Effector memory CD4-positive, alpha-beta T cell (primary cell): ENCODE measurements around the gene ILF3.

Experiments
- DNase-seq, 3 donors: peaks; one replicate each; pipeline ENCODE4 v3.0.0-alpha.2; 2020
- H3K27ac ChIP-seq: 2 replicates; pipeline ENCODE4 v1.7.0; 2013; ENCODE audit warnings: mild to moderate bottlenecking, low read length, moderate library complexity; ENCODE audit not compliant: insufficient read depth, poor library complexity, severe bottlenecking
- H3K27me3 ChIP-seq: replicated peaks from 2 replicates; pipeline ENCODE4 v1.7.0; 2013; ENCODE audit warnings: mild to moderate bottlenecking, low read length; ENCODE audit not compliant: insufficient read depth, control insufficient read depth, poor library complexity, severe bottlenecking
- H3K36me3 ChIP-seq: 2 replicates; pipeline ENCODE4 v1.7.0; 2013; ENCODE audit warnings: mild to moderate bottlenecking, low read length, moderate library complexity; ENCODE audit not compliant: control insufficient read depth, insufficient read depth
- H3K4me1 ChIP-seq: 2 replicates; pipeline ENCODE4 v1.7.0; 2013; ENCODE audit warnings: low read length, mild to moderate bottlenecking; ENCODE audit not compliant: control insufficient read depth, insufficient read depth, poor library complexity, severe bottlenecking
- H3K4me3 ChIP-seq: 2 replicates; pipeline ENCODE4 v1.7.0; 2013; ENCODE audit warnings: low read length, low read depth, mild to moderate bottlenecking; ENCODE audit not compliant: insufficient read depth, poor library complexity, severe bottlenecking
- H3K9me3 ChIP-seq: 2 replicates; pipeline ENCODE4 v1.7.0; 2013; ENCODE audit warnings: mild to moderate bottlenecking, low read length, moderate library complexity; ENCODE audit not compliant: control insufficient read depth

ILF3 gene

DNA sequence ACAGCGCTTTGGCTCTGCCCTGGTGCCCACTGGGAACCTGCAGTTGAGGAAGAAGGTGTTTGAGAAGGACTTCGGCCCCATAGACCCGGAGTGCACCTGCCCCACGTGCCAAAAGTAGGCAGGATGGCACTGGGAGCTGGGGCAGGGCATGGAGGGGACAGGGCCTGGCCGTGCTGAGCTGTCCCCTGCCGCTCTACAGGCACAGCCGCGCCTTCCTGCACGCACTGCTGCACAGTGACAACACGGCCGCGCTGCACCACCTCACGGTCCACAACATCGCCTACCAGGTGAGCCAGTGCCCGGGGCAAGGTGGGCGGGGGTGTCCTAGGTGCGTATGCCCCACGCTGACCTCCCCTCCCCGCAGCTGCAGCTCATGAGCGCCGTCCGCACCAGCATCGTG is 58.6 kb downstream of the ILF3 start:
- H3K27me3 ChIP-seq, result no peaks in the 10 kb centered on the region
- H3K4me3 ChIP-seq, result no peak overlapping the region
- DNase-seq, result no peak
- no peak overlapping the region for H3K27ac ChIP-seq
- no peaks in the 10 kb centered on the region for H3K9me3 ChIP-seq
- peaks cover 4% of the 10 kb centered on the region for H3K36me3 ChIP-seq
- H3K4me1 ChIP-seq, result no peaks in the 10 kb centered on the region

DNA sequence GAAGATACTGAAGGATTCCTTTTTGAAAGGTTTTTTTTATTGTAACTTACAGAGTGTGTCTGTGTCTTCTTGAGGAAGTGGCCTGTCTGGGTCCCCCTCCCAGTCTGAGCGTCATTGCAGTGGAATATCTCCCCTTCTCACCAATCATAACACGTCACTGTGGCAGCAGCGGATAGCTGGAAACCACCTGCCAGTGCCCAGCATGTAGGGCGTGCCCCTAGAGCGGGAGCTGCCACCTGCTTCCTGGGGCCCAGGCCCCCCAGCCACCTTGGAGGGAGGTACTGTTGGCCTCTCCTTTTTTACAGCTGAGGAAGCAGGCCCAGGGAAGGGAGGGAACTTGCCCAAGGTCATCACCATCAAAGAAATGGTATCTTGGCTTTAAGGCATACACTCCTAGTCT is 59.2 kb downstream of the ILF3 start:
- no peak for DNase-seq
- H3K4me1 ChIP-seq, result no peaks in the 10 kb centered on the region
- no peaks in the 10 kb centered on the region for H3K27me3 ChIP-seq
- no peak overlapping the region for H3K27ac ChIP-seq
- peaks cover 4% of the 10 kb centered on the region for H3K36me3 ChIP-seq
- H3K9me3 ChIP-seq, result no peaks in the 10 kb centered on the region
- H3K4me3 ChIP-seq, result no peak overlapping the region

DNA sequence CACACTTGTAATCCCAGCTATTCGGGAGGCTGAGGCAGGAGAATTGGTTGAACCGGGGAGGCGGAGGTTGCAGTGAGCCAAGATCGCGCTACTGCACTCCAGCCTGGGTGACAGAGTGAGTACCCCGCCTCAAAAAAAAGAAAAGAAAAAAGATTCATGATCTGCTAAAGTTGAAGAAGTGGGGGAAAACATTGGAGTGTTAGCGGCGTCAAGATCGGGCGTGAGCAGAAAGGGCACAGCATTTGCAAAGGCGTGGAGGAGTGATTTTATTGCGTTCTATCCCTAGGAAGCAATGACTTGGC is 62.9 kb downstream of the ILF3 start:
- H3K36me3 ChIP-seq, result peaks cover 3% of the 10 kb centered on the region
- peaks cover 20% of the 10 kb centered on the region for H3K4me1 ChIP-seq
- no peaks in the 10 kb centered on the region for H3K27me3 ChIP-seq
- H3K4me3 ChIP-seq, result peak overlapping the region; percentile 33
- DNase-seq, result no peak
- peak overlapping the region; percentile 40 for H3K27ac ChIP-seq
- H3K9me3 ChIP-seq, result no peaks in the 10 kb centered on the region

DNA sequence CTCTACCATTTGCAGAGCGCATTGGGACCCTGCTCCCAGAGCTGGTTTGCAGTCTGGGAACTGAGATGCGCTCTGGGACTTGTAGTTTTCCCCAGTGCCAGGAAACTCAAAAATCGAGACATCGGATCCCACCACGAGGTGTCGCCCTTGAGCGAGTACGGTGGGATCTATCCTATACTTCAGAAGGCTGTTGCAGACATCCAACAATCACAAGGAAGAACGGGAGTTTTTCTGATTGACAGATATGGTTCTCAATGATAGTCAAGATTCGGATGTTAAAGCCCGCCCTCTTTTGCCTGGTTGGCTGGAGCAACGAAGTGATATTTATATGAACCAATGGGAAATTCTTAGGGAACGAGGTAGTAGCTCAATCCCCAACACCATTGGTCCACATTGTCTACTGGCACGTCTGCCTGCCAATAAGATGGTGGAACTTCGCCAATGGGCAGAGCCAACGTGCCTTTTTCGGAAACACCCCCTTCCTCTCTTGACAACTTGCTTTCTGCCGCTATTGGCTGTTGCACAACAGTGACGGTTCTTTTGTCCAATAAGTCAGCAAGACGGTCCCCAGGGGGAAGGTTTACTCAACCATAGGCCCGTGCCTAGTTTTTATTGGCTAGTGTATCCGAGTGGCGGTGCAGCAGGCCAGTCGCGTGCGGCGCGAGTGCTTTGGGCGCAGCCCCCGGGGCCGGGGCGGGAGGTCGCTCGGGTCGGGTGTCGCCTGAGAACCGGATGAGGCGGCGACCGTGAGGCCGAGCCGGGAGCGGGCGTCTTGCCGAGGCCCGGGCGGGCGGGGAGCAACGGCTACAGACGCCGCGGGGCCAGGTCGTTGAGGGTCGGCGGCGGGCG is 63.4 kb downstream of the ILF3 start, which contains the start of gene DNM2:
TSS of gene DNM2 (plus strand) at position 724 of the 849 bp plus-strand sequence. CDS start 164 bp downstream, outside the sequence.
- Histone ChIP-seq H3K4me1 (peaks cover 20% of the 10 kb centered on the region), H3K27me3 (no peaks in the 10 kb centered on the region), H3K27ac (peak within 1 kb of the TSS; percentile 76), H3K36me3 (peaks cover 3% of the 10 kb centered on the region), H3K4me3 (peak within 1 kb of the TSS; percentile 76), H3K9me3 (no peaks in the 10 kb centered on the region)
- peak; percentile 91 to 97 (median 97) for DNase-seq

DNA sequence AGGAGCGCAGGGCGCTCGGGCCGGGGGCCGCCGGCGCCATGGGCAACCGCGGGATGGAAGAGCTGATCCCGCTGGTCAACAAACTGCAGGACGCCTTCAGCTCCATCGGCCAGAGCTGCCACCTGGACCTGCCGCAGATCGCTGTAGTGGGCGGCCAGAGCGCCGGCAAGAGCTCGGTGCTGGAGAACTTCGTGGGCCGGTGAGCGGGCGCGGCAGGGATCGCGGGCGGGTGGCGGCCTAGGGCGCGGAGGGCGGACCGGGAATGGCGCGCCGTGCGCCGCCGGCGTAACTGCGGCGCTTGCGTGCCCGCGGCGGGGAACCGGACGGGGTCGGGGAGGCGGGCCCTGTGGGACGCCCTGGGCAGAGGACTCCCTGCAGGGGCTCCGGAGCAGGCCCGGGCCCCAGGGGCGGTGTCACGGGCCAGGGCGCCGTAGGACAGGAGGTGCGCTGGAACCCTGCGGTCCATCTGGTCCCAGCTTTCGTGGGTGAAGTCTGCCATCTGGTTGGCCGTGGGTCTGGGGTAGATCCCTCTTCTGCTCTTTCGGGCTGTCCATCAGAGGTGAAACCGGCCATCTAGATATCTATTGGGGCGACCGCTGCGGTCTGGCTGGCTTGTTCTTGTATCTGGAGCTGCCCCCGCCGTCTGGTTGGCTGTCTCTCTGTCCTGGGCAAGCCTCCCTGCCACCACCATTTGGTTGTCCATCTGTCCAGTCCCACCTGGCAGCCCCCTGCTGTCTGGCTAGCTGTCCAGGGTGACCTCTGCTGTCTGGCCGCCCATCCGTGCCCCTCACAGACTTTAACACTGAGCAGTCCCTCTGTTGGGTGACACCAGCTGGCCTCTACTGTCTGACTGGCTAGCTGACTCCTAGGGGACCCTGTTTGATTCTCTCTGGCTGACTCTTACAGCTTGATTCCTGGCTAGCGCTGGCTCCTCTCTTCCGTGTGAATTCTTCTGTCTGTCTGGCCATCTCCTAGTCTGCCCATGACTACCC is 64.4 kb downstream of the ILF3 start:
- DNase-seq, result peak; percentile 8 to 39 (median 24)
- Histone ChIP-seq H3K9me3 (no peaks in the 10 kb centered on the region), H3K4me1 (peaks cover 20% of the 10 kb centered on the region), H3K27ac (peak overlapping the region; percentile 76), H3K27me3 (no peaks in the 10 kb centered on the region), H3K4me3 (peak overlapping the region; percentile 76), H3K36me3 (peaks cover 5% of the 10 kb centered on the region)

DNA sequence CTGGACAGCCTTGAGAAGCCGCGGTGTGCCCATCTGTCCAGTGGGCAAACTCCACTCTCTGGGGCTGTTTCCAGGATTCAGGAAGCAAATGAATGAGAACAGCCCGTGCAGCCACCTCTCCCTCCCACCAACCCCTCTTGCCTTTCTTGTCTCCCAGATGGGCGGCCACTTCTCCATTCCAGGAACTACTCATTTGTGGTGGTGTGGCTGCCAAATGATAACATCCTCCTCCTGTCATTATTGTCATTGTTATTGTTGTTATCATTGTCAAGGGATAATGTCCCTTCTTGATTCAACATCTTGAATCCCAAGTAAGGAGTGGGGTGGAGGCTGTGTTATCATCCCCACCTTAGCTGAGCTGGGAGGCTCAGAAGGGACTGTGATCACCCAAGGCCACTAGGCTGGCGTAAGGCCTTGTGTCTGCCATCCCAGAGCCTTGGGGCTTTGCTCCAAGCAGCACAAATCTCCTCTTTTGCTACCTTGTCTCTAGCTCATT is 65.4 kb downstream of the ILF3 start:
- Histone ChIP-seq H3K4me1 (peaks cover 20% of the 10 kb centered on the region), H3K27ac (peak overlapping the region; percentile 76)
- no peak for DNase-seq

DNA sequence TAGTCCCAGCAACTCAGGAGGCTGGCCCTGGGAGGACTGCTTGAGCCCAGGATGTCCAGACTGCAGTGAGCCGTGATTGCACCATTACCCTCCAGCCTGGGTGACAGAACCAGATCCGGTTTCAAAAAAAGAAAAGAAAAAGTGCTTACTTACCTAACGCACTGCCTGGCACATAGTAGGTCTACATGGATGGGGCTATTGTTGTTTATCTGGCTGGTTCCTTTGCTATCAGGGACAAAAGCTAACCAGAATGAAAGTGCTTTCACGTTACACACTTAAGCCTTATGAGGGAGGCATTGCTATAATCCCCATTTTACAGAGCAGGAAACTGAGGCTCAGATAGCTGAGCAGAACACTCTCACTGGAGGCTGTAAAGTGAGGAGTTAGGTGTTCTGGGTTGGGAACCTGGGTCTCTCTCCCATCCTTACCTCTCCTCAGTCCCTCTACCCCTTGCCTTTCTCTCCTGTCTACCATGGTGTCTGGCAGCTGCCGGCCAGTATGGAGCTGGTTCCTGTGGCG is 66.5 kb downstream of the ILF3 start:
- peaks cover 23% of the 10 kb centered on the region for H3K4me1 ChIP-seq
- H3K27me3 ChIP-seq, result no peaks in the 10 kb centered on the region
- H3K36me3 ChIP-seq, result peaks cover 14% of the 10 kb centered on the region
- DNase-seq, result no peak
- H3K4me3 ChIP-seq, result no peak overlapping the region
- H3K9me3 ChIP-seq, result no peaks in the 10 kb centered on the region
- no peak overlapping the region for H3K27ac ChIP-seq

More for the DNA sequence above, 65.4 kb downstream of the ILF3 start:
- Histone ChIP-seq H3K36me3 (peaks cover 9% of the 10 kb centered on the region), H3K27me3 (no peaks in the 10 kb centered on the region), H3K4me3 (peak overlapping the region; percentile 76), H3K9me3 (no peaks in the 10 kb centered on the region)

DNA sequence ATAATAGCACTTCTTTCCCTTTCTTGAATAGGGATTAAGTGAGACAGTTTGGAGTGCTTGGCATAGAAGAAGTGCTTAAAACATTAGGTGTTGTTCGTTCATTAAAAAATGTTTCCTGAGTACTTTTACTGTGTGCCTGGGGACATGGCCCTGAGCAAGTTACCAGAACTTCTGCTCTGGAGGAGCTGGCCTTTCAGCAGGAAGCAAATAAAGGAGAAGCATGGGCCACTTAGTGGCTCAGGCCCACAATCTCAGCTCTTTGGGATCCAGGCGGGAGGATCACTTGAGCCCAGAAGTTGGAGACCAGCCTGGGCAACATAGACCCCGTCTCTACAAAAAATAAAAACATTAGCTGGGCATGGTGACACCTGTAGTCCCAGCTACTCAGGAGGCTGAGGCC is 69.4 kb downstream of the ILF3 start:
- Histone ChIP-seq H3K4me3 (no peak overlapping the region), H3K4me1 (peaks cover 23% of the 10 kb centered on the region), H3K9me3 (no peaks in the 10 kb centered on the region), H3K36me3 (peaks cover 14% of the 10 kb centered on the region), H3K27ac (no peak overlapping the region), H3K27me3 (no peaks in the 10 kb centered on the region)
- no peak for DNase-seq

DNA sequence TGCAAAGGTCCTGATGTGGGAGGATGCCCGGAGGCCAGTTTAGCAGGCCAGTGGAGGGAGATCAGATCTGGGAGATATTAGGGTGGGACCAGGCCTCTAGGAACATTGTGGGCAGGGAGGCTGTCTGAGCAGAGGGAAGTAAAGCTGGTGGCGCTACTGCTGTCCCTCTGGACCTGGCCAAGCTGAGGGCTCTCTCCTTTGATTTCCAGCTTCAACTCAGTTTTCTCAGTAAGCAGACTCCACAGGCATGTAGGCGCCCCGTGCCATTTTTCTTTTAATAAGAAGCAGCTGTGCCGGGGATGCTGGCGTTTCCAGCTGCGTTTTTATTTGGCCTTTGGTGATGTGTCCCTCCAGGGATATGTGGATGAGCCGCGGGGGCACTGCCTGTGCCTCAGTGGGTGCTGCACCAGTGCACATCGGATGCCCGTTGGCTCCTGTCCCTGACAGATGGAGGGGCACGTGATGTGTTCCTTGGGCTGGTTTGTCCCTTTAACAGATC is 70.5 kb downstream of the ILF3 start:
- Histone ChIP-seq H3K9me3 (no peaks in the 10 kb centered on the region), H3K4me3 (no peak overlapping the region), H3K4me1 (peaks cover 15% of the 10 kb centered on the region), H3K36me3 (peaks cover 14% of the 10 kb centered on the region), H3K27ac (no peak overlapping the region), H3K27me3 (no peaks in the 10 kb centered on the region)
- no peak for DNase-seq
